ENCODE measurements around the gene ERICH6. TPM values are rescaled to one million over a fixed set of nuclear protein-coding genes. Genes with fewer than 3 reads are reported as not detected.

The ERICH6 gene
- total and polyA plus RNA-seq, 10 of the 15 experiments (the other 5 are each of a cell fraction or from before 2014, with no cell fraction given): 0.04 to 0.40 (median 0.22) TPM; not detected in 6

- ATAC-seq (no peak), FAIRE-seq (no peak), DNase-seq (ENCODE audit: low read depth, low spot score) (no peak)
- SMC1A ChIA-PET (ENCODE audit: uncharacterized antibody, unreplicated experiment): interaction anchor here (0.7 to 5.6 kb wide), 3 partner anchors 38 to 198 kb away, joined by 3 to 68 read pairs (median 3); partner anchors contain the start of gene SIAH2
- Histone ChIP-seq H3K9ac (ENCODE audit: control insufficient read depth, insufficient read depth, low read length) (no peak overlapping the region), H3K27ac (ENCODE audit: control insufficient read depth, insufficient read depth) (no peak overlapping the region), H3K9me3 (replicated peaks; ENCODE audit: control insufficient read depth, insufficient read depth, low read length) (no peaks in the 10 kb centered on the region), H3K79me2 (ENCODE audit: control insufficient read depth, insufficient read depth, low read length) (no peaks in the 10 kb centered on the region), H2AFZ (ENCODE audit: control insufficient read depth, low read depth, low read length) (no peak overlapping the region), H3K27me3 (replicated peaks in 1 of 2; ENCODE audit: control insufficient read depth in 2 of 2, insufficient read depth in 2 of 2, low read length in 1 of 2) (no peaks in the 10 kb centered on the region), H3K4me3 (no peak overlapping the region), H3K4me1 (ENCODE audit: control insufficient read depth, insufficient read depth, low read length) (no peaks in the 10 kb centered on the region), H3K4me2 (ENCODE audit: control insufficient read depth, insufficient read depth) (no peak overlapping the region), H4K20me1 (ENCODE audit: control insufficient read depth, insufficient read depth) (no peaks in the 10 kb centered on the region), H3K36me3 (ENCODE audit: control insufficient read depth in 2 of 2, insufficient read depth in 2 of 2, low read length in 1 of 2) (no peaks in the 10 kb centered on the region)
- CTCF ChIA-PET: interaction anchor here (1.1 to 2.9 kb wide), 3 partner anchors 10 to 139 kb away, joined by 3 to 9 read pairs (median 5); no protein-coding TSS in a partner anchor
- BruUV-seq (replicated peaks): no TSS peak
- TF ChIP-seq HCFC1 (IDR thresholded peaks at IDR 0.05; ENCODE audit: low read length) (no peak), ESRRA (IDR thresholded peaks at IDR 0.05; ENCODE audit: low read length) (no peak), ZNF217 (IDR thresholded peaks at IDR 0.05) (no peak), GABPA (IDR thresholded peaks at IDR 0.05; ENCODE audit: low read depth) (no peak), FOS (IDR thresholded peaks at IDR 0.05; ENCODE audit: borderline replicate concordance, extremely low read depth, insufficient read length) (no peak), SMAD1 (IDR thresholded peaks at IDR 0.05; ENCODE audit: low read depth, partially characterized antibody) (no peak), CBX5 (IDR thresholded peaks at IDR 0.05; ENCODE audit: low read depth) (no peak), CBFB (IDR thresholded peaks at IDR 0.05; ENCODE audit: low read depth) (no peak), HDAC2 (IDR thresholded peaks at IDR 0.05) (no peak), ZBTB11 (CRISPR knock-in tag; IDR thresholded peaks at IDR 0.05) (no peak), TCF3 (IDR thresholded peaks at IDR 0.05; ENCODE audit: borderline replicate concordance, insufficient read depth, low read depth, low read length) (no peak)
- TF ChIP-seq, protein P1, sequence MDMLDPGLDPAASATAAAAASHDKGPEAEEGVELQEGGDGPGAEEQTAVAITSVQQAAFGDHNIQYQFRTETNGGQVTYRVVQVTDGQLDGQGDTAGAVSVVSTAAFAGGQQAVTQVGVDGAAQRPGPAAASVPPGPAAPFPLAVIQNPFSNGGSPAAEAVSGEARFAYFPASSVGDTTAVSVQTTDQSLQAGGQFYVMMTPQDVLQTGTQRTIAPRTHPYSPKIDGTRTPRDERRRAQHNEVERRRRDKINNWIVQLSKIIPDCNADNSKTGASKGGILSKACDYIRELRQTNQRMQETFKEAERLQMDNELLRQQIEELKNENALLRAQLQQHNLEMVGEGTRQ (IDR thresholded peaks at IDR 0.05; ENCODE audit: borderline replicate concordance, low read depth, low read length): no peak
- in situ Hi-C loops (cut with MboI) (loop anchor here (10.0 kb wide), 1 partner anchor 419 kb away; no protein-coding TSS in a partner anchor), intact Hi-C loops (cut with micrococcal nuclease; ENCODE audit: unreplicated experiment) (no loop called here)
- 64% methylated on average over 7 of the region's 7 CpGs for WGBS (ENCODE audit: insufficient coverage, insufficient replicate concordance, low lambda C conversion rate, missing lambda C conversion rate)
- RAD21 ChIA-PET (ENCODE audit: unreplicated experiment): no interaction called here
- POLR2A ChIA-PET: no interaction called here
Measured at GRCh38 chr3:150725548-150725947, 21.8 kb upstream of the ERICH6 start.
